ENCODE measurements around the gene NMNAT2. TPM values are rescaled to one million over a fixed set of nuclear protein-coding genes. Genes with fewer than 3 reads are reported as not detected.

Gene NMNAT2
- total and polyA plus RNA-seq, 10 of the 15 experiments (the other 5 are each of a cell fraction or from before 2014, with no cell fraction given) = 0.02 to 2.0 (median 0.60) TPM

GRCh38 chr1:183318433-183318832, 99.7 kb downstream of the NMNAT2 start (continued):
- TF ChIP-seq MAX (IDR thresholded peaks at IDR 0.05; ENCODE audit: low read depth, low read length) = no peak
- no peak for TF ChIP-seq ZBTB11 (CRISPR knock-in tag; IDR thresholded peaks at IDR 0.05)
- TF ChIP-seq RAD51 (IDR thresholded peaks at IDR 0.05) = no peak
- TF ChIP-seq NFYA (IDR thresholded peaks at IDR 0.05; ENCODE audit: borderline replicate concordance, low read depth, low read length) = no peak
- no peak for TF ChIP-seq MTA3 (IDR thresholded peaks at IDR 0.05; ENCODE audit: borderline replicate concordance, low read length)
- no peak for TF ChIP-seq MTA2 (IDR thresholded peaks at IDR 0.05; ENCODE audit: low read depth)
- TF ChIP-seq PML (IDR thresholded peaks at IDR 0.05; ENCODE audit: low read length) = no peak
- TF ChIP-seq NR2C1 (IDR thresholded peaks at IDR 0.05) = no peak
- no peak for TF ChIP-seq HDAC6 (IDR thresholded peaks at IDR 0.05; ENCODE audit: unreplicated experiment)
- TF ChIP-seq EZH2 (IDR thresholded peaks at IDR 0.05; ENCODE audit: borderline replicate concordance, control insufficient read depth, low read depth, low read length) = no peak
- TF ChIP-seq CBX3 (IDR thresholded peaks at IDR 0.05; ENCODE audit: borderline replicate concordance, low read depth) = no peak
- TF ChIP-seq SP1 (IDR thresholded peaks at IDR 0.05; ENCODE audit: low read depth, low read length) = no peak
- TF ChIP-seq TCF3 (IDR thresholded peaks at IDR 0.05; ENCODE audit: borderline replicate concordance, insufficient read depth, low read depth, low read length) = no peak
- TF ChIP-seq IRF3 (IDR thresholded peaks at IDR 0.05) = no peak
- no peak for TF ChIP-seq BHLHE40 (IDR thresholded peaks at IDR 0.05; ENCODE audit: borderline replicate concordance in 1 of 2, low read depth in 2 of 2, low read length in 1 of 2)
- TF ChIP-seq ZNF207 (IDR thresholded peaks at IDR 0.05; ENCODE audit: borderline replicate concordance) = no peak
- TF ChIP-seq PRDM15 (CRISPR knock-in tag; IDR thresholded peaks at IDR 0.05) = no peak
- no peak for TF ChIP-seq FOXM1 (IDR thresholded peaks at IDR 0.05; ENCODE audit: low read depth, low read length)
- TF ChIP-seq SREBF1 (IDR thresholded peaks at IDR 0.05; ENCODE audit: low read length) = no peak
- TF ChIP-seq BCLAF1 (IDR thresholded peaks at IDR 0.05) = no peak

Measured in GM12878 (cell line).